Activated CD8-positive, alpha-beta T cell treated with anti-CD3 and anti-CD28 coated beads for 36 hours (primary cell): ENCODE measurements around the gene TMC8. TPM values are rescaled to one million over a fixed set of nuclear protein-coding genes. Genes with fewer than 3 reads are reported as not detected.

Experiments
- ATAC-seq: fragments of 200-7000 bp; cut with Tn5 transposase; one replicate; pipeline ENCODE4 v1.10.0; 2021; ENCODE audit warnings: mild to moderate bottlenecking, moderate library complexity
- CTCF ChIA-PET: fragments of 350-600 bp; sonication (Branson Sonifier 250); formaldehyde crosslinking; loops from one replicate; lab custom pipeline; 2021; ENCODE audit warnings: antibody characterized with exemption; lab: Charles Lee
- POLR2A ChIA-PET: fragments of 350-600 bp; sonication (Branson Sonifier 250); formaldehyde crosslinking; loops from one replicate; lab custom pipeline; 2021; ENCODE audit warnings: antibody characterized with exemption; lab: Charles Lee
- DNase-seq: peaks from one replicate; pipeline ENCODE4 v3.0.0-alpha.2; 2020
- H3K27ac Mint-ChIP-seq: one replicate; pipeline ENCODE4 v1.8.0; 2021; ENCODE audit warnings: mild to moderate bottlenecking, mixed read lengths
- H3K27me3 Mint-ChIP-seq: one replicate; pipeline ENCODE4 v1.8.0; 2021; ENCODE audit warnings: mixed read lengths
- H3K36me3 Mint-ChIP-seq: one replicate; pipeline ENCODE4 v1.8.0; 2021; ENCODE audit warnings: low read depth, mixed read lengths
- H3K4me1 Mint-ChIP-seq: one replicate; pipeline ENCODE4 v1.8.0; 2021; ENCODE audit warnings: low read depth, mixed read lengths
- H3K4me3 Mint-ChIP-seq: one replicate; pipeline ENCODE4 v1.8.0; 2021; ENCODE audit warnings: mild to moderate bottlenecking, moderate library complexity, mixed read lengths
- H3K9me3 Mint-ChIP-seq: one replicate; pipeline ENCODE4 v1.8.0; 2021; ENCODE audit warnings: mixed read lengths
- intact Hi-C: fragments of 100-400 bp; cut with micrococcal nuclease; formaldehyde crosslinking; loops from one replicate; pipeline ENCODE4 v1.10.0; 2022
- total RNA-seq, 2 experiments: library from RNA; stranded (reverse); gene quantifications; one replicate each; pipeline ENCODE4 v1.2.3, GENCODE V29; 2021
- TF ChIP-seq, protein P1 (sequence below): fragments of 200-600 bp; IDR thresholded peaks from one replicate; pipeline ENCODE4 v1.8.0; 2022; ENCODE audit warnings: antibody characterized with exemption, mild to moderate bottlenecking

Gene TMC8
- total RNA-seq, 2 experiments from 2014 or later: 182 to 197 TPM

DNA sequence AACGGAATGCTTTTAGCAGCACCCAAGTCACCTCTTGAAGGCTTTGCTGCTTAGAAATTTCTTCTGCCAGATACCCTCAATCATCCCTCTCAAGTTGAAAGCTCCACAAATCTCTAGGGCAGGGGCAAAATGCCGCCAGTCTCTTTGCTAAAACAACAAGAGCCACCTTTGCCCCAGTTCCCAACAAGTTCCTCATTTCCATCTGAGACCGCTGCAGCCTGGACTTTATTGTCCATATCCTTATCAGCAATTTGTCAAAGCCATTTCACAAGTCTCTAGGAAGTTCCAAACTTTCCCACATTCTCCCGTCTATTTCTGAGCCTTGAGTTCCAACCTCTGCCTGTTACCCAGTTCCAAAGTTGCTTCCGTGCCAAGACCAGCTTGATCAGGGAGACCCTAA lies 29.5 kb upstream of the TMC8 start:
- no peaks in the 10 kb centered on the region for H3K27me3 Mint-ChIP-seq
- H3K4me3 Mint-ChIP-seq: no peak overlapping the region
- intact Hi-C loops: no loop called here
- no peaks in the 10 kb centered on the region for H3K9me3 Mint-ChIP-seq
- ChIA-PET CTCF (interaction anchor here (1.9 to 7.5 kb wide), 2 partner anchors 11 to 16 kb away, joined by 6 to 53 read pairs; no protein-coding TSS in a partner anchor), POLR2A (interaction anchor here (1.1 kb wide), 1 partner anchor 31 kb away, joined by 4 read pairs; no protein-coding TSS in a partner anchor)
- DNase-seq (no peak), ATAC-seq (no peak)
- H3K36me3 Mint-ChIP-seq: peaks cover 30% of the 10 kb centered on the region
- H3K27ac Mint-ChIP-seq: no peak overlapping the region
- TF ChIP-seq, protein P1, sequence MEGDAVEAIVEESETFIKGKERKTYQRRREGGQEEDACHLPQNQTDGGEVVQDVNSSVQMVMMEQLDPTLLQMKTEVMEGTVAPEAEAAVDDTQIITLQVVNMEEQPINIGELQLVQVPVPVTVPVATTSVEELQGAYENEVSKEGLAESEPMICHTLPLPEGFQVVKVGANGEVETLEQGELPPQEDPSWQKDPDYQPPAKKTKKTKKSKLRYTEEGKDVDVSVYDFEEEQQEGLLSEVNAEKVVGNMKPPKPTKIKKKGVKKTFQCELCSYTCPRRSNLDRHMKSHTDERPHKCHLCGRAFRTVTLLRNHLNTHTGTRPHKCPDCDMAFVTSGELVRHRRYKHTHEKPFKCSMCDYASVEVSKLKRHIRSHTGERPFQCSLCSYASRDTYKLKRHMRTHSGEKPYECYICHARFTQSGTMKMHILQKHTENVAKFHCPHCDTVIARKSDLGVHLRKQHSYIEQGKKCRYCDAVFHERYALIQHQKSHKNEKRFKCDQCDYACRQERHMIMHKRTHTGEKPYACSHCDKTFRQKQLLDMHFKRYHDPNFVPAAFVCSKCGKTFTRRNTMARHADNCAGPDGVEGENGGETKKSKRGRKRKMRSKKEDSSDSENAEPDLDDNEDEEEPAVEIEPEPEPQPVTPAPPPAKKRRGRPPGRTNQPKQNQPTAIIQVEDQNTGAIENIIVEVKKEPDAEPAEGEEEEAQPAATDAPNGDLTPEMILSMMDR: no peak
- H3K4me1 Mint-ChIP-seq: no peaks in the 10 kb centered on the region

DNA sequence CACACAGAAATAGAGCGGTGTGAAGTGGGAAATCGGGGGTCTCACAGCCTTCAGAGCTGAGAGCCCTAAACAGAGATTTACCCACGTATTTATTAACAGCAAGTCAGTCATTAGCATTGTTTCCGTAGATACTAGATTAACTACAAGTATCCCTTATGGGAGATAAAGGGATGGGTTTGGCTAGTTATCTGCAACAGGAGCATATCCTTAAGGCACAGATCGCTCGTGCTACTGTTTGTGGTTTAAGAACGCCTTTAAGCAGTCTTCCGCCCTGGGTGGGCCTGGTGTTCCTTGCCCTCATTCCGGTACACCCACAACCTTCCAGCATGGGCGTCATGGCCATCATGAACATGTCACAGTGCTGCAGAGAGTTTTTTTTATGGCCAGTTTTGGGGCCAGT lies 29.0 kb upstream of the TMC8 start:
- ChIA-PET POLR2A (interaction anchor here (1.1 kb wide), 1 partner anchor 31 kb away, joined by 4 read pairs; no protein-coding TSS in a partner anchor), CTCF (interaction anchor here (1.9 to 7.5 kb wide), 2 partner anchors 11 to 17 kb away, joined by 6 to 53 read pairs; no protein-coding TSS in a partner anchor)
- intact Hi-C loops: no loop called here
- no peak for ATAC-seq
- Mint-ChIP-seq H3K9me3 (no peaks in the 10 kb centered on the region), H3K4me3 (no peak overlapping the region), H3K27ac (no peak overlapping the region), H3K27me3 (no peaks in the 10 kb centered on the region), H3K36me3 (peaks cover 28% of the 10 kb centered on the region), H3K4me1 (no peaks in the 10 kb centered on the region)
- TF ChIP-seq, protein P1: no peak
- no peak for DNase-seq

DNA sequence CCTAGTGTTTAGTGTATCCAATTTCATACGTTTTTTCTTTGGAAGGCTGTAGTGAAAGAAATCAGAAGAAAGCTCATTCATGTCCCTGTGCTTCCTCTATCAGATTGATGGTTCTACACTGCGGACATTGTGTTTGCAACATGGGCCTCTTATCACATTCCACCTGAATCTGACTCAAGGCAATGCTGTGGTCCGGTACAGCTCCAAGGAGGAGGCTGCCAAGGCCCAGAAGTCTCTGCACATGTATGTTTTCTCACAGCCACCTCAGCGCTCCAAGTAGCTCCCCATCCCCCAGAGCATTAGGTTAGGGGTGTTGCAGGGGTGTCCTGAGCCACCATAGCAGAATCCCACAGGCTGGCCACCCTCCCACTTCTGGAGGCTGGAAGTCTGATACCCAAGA lies 27.3 kb upstream of the TMC8 start:
- DNase-seq (no peak), ATAC-seq (no peak)
- ChIA-PET CTCF (interaction anchor here (1.0 to 1.9 kb wide), 5 partner anchors 10 to 73 kb away, joined by 3 to 5 read pairs (median 5); no protein-coding TSS in a partner anchor), POLR2A (interaction anchor here (0.6 kb wide), 1 partner anchor 18 kb away, joined by 3 read pairs; no protein-coding TSS in a partner anchor)
- TF ChIP-seq, protein P1: no peak
- peaks cover 32% of the 10 kb centered on the region for H3K36me3 Mint-ChIP-seq
- no peaks in the 10 kb centered on the region for H3K9me3 Mint-ChIP-seq
- H3K4me1 Mint-ChIP-seq: peaks cover 14% of the 10 kb centered on the region
- intact Hi-C loops: no loop called here
- no peaks in the 10 kb centered on the region for H3K27me3 Mint-ChIP-seq
- H3K4me3 Mint-ChIP-seq: no peak overlapping the region
- no peak overlapping the region for H3K27ac Mint-ChIP-seq

DNA sequence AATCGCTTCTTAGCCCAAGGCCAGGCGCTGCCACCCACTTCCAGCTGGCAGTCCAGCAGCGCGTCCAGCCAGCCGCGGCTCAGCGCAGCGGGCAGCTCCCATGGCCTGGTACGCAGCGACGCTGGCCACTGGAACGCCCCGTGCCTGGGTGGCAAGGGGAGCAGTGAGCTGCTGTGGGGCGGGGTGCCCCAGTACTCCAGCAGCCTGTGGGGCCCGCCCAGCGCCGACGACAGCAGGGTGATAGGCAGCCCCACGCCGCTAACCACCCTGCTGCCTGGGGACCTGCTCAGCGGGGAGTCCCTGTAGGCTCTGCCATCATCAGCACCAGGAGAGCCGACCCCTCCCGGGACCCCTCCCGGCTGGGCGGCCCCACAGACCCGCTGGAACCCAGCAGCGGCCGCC lies 26.0 kb upstream of the TMC8 start:
- ChIA-PET POLR2A (interaction anchor here (0.9 to 3.1 kb wide), 2 partner anchors 8 to 252 kb away, joined by 3 to 10 read pairs; no protein-coding TSS in a partner anchor), CTCF (interaction anchor here (1.5 kb wide), 1 partner anchor 19 kb away, joined by 4 read pairs; no protein-coding TSS in a partner anchor)
- H3K4me1 Mint-ChIP-seq: peaks cover 20% of the 10 kb centered on the region
- DNase-seq: no peak
- H3K4me3 Mint-ChIP-seq: no peak overlapping the region
- ATAC-seq: no peak
- no peaks in the 10 kb centered on the region for H3K27me3 Mint-ChIP-seq
- no peak overlapping the region for H3K27ac Mint-ChIP-seq
- intact Hi-C loops: no loop called here
- H3K9me3 Mint-ChIP-seq: no peaks in the 10 kb centered on the region
- TF ChIP-seq, protein P1: no peak
- peaks cover 29% of the 10 kb centered on the region for H3K36me3 Mint-ChIP-seq

DNA sequence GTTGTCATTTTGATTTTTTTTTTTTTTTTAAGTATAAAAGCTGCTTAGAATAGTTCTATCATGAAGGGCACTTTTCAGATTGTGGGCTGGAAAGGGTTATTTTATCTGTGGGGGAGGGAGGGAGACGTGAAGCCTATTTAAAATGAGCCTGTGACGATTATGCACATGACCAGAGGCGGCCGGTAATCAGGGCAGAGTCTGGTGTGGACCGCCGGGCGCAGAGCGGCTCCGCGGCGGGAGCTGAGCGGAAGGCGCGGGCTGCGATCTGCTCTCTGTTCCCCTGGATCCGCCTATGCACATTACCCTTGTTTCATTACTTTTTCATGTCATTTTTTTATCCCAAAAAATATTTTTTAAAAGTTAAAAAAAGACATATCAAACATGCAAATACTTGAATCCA lies 25.5 kb upstream of the TMC8 start:
- H3K36me3 Mint-ChIP-seq: peaks cover 25% of the 10 kb centered on the region
- ChIA-PET CTCF (interaction anchor here (1.5 kb wide), 1 partner anchor 20 kb away, joined by 4 read pairs; no protein-coding TSS in a partner anchor), POLR2A (interaction anchor here (0.8 to 3.1 kb wide), 3 partner anchors 9 to 251 kb away, joined by 3 to 10 read pairs (median 3); no protein-coding TSS in a partner anchor)
- no peak overlapping the region for H3K4me3 Mint-ChIP-seq
- H3K4me1 Mint-ChIP-seq: peaks cover 20% of the 10 kb centered on the region
- no peaks in the 10 kb centered on the region for H3K9me3 Mint-ChIP-seq
- intact Hi-C loops: no loop called here
- no peak for DNase-seq
- H3K27me3 Mint-ChIP-seq: no peaks in the 10 kb centered on the region
- ATAC-seq: no peak
- TF ChIP-seq, protein P1: no peak
- no peak overlapping the region for H3K27ac Mint-ChIP-seq
